ENCODE results near the gene FRMD4A.

Gene FRMD4A

GRCh38 chr10:14340051-14340744 lies 9.5 kb upstream of the FRMD4A start:
- DNase-seq (ENCODE audit: low read depth, low spot score): no peak

- no peak for DNase-seq (ENCODE audit: low read depth, low spot score)
These were observed 6.0 kb upstream of the FRMD4A start for GRCh38 chr10:14336736-14337135.

- DNase-seq (ENCODE audit: low read depth, low spot score): no peak
These were observed 4.0 kb upstream of the FRMD4A start for GRCh38 chr10:14334771-14335170.

GRCh38 chr10:14333606-14334005 lies 2.9 kb upstream of the FRMD4A start:
- DNase-seq (ENCODE audit: low read depth, low spot score): no peak

- no peak for DNase-seq (ENCODE audit: low read depth, low spot score)
These were observed 2.2 kb upstream of the FRMD4A start for GRCh38 chr10:14332903-14333302.

- DNase-seq (ENCODE audit: low read depth, low spot score): no peak
These were observed 964 bp downstream of the FRMD4A start for GRCh38 chr10:14329746-14330173.

- no peak for DNase-seq (ENCODE audit: low read depth, low spot score)
These were observed 1.6 kb downstream of the FRMD4A start for GRCh38 chr10:14328881-14329672.

GRCh38 chr10:14327527-14327926 lies 3.2 kb downstream of the FRMD4A start:
- DNase-seq (ENCODE audit: low read depth, low spot score): no peak

- DNase-seq (ENCODE audit: low read depth, low spot score): no peak
These were observed 4.1 kb downstream of the FRMD4A start for GRCh38 chr10:14326581-14326980.

GRCh38 chr10:14325325-14325955 lies 5.3 kb downstream of the FRMD4A start:
- peak; percentile 14 for DNase-seq (ENCODE audit: low read depth, low spot score)

- DNase-seq (ENCODE audit: low read depth, low spot score): no peak
These were observed 8.1 kb downstream of the FRMD4A start for GRCh38 chr10:14322526-14323188.

- no peak for DNase-seq (ENCODE audit: low read depth, low spot score)
These were observed 12.7 kb downstream of the FRMD4A start for GRCh38 chr10:14318007-14318406.

GRCh38 chr10:14312014-14312413 lies 18.7 kb downstream of the FRMD4A start:
- DNase-seq (ENCODE audit: low read depth, low spot score): no peak

GRCh38 chr10:14311206-14311957 lies 19.3 kb downstream of the FRMD4A start:
- DNase-seq (ENCODE audit: low read depth, low spot score): no peak

GRCh38 chr10:14309593-14309992 lies 21.1 kb downstream of the FRMD4A start:
- no peak for DNase-seq (ENCODE audit: low read depth, low spot score)

- DNase-seq (ENCODE audit: low read depth, low spot score): no peak
These were observed 24.5 kb downstream of the FRMD4A start for GRCh38 chr10:14306190-14306589.

GRCh38 chr10:14304046-14304445 lies 26.7 kb downstream of the FRMD4A start:
- no peak for DNase-seq (ENCODE audit: low read depth, low spot score)

- DNase-seq (ENCODE audit: low read depth, low spot score): no peak
These were observed 28.7 kb downstream of the FRMD4A start for GRCh38 chr10:14302035-14302434.

- DNase-seq (ENCODE audit: low read depth, low spot score): no peak
These were observed 31.2 kb downstream of the FRMD4A start for GRCh38 chr10:14299556-14299955.

- DNase-seq (ENCODE audit: low read depth, low spot score): no peak
These were observed 34.5 kb downstream of the FRMD4A start for GRCh38 chr10:14296065-14296709.

All from activated CD4-positive, CD25-positive, alpha-beta regulatory T cell treated with anti-CD3 and anti-CD28 coated beads, Interleukin-2, amount 50 U/mL, for 16 hours (primary cell).